Coronary artery (tissue), 2 donors: ENCODE results near the gene CASP4.

ENCODE experiments used
- DNase-seq: peaks from one replicate; pipeline ENCODE4 v3.0.0-alpha.2; 2017; ENCODE audit warnings: low spot score
- H3K27ac ChIP-seq, 2 donors: fragments of 200-600 bp; sonication (generic); one replicate each; pipeline ENCODE4 v1.5.1; 2016 to 2019
- H3K4me3 ChIP-seq: fragments of 200-600 bp; sonication (generic); 2 replicates; pipeline ENCODE4 v1.5.1; 2016; ENCODE audit warnings: mild to moderate bottlenecking, moderate library complexity
- CTCF ChIP-seq: fragments of 200-600 bp; sonication (generic); IDR thresholded peaks from one replicate; pipeline ENCODE4 v1.5.1; 2019; ENCODE audit warnings: antibody characterized with exemption

Gene CASP4

GRCh38 chr11:104912102-104912501, 56.3 kb downstream of the CASP4 start:
- H3K27ac ChIP-seq: no peak overlapping the region
- no peak for DNase-seq
- no peak overlapping the region for H3K4me3 ChIP-seq
- TF ChIP-seq CTCF: no peak

- TF ChIP-seq CTCF: no peak
- Histone ChIP-seq H3K4me3 (no peak overlapping the region), H3K27ac (no peak overlapping the region)
- no peak for DNase-seq
Observed at GRCh38 chr11:104908186-104908531, 60.2 kb downstream of the CASP4 start.

- no peak for DNase-seq
- no peak for TF ChIP-seq CTCF
- H3K27ac ChIP-seq: no peak overlapping the region
- no peak overlapping the region for H3K4me3 ChIP-seq
Observed at GRCh38 chr11:104907521-104908185, 60.7 kb downstream of the CASP4 start.

GRCh38 chr11:104905271-104905670, 63.1 kb downstream of the CASP4 start:
- Histone ChIP-seq H3K4me3 (no peak overlapping the region), H3K27ac (no peak overlapping the region)
- TF ChIP-seq CTCF: no peak
- DNase-seq: no peak

- no peak overlapping the region for H3K4me3 ChIP-seq
- peak overlapping the region in 1 of 2 donors; percentile 25 for H3K27ac ChIP-seq
- no peak for TF ChIP-seq CTCF
- no peak for DNase-seq
Observed at GRCh38 chr11:104899226-104899625, 69.1 kb downstream of the CASP4 start.

- Histone ChIP-seq H3K27ac (peak overlapping the region; percentile 67 to 77), H3K4me3 (peak overlapping the region; percentile 65)
- no peak for TF ChIP-seq CTCF
- no peak for DNase-seq
Observed at GRCh38 chr11:104898685-104899013, 69.7 kb downstream of the CASP4 start.

GRCh38 chr11:104897891-104898684, 70.3 kb downstream of the CASP4 start, which contains the start of gene CASP12:
TSS of gene CASP12 (minus strand) at chr11:104898460.
- DNase-seq: no peak
- H3K27ac ChIP-seq: peak within 1 kb of the TSS; percentile 67 to 77
- TF ChIP-seq CTCF: no peak

More at GRCh38 chr11:104897891-104898684, 70.3 kb downstream of the CASP4 start, which contains the start of gene CASP12:
- H3K4me3 ChIP-seq: peak within 1 kb of the TSS; percentile 65
